OCI-M1 (cell line): ENCODE data around the gene CAPN9.

Experiments
- DNase-seq: peaks from one replicate; lab custom pipeline; 2025; lab: John Stamatoyannopoulos, UW

CAPN9 gene

GRCh38 chr1:230800891-230801840 is 54.0 kb downstream of the CAPN9 start:
- DNase-seq: no peak

DNA sequence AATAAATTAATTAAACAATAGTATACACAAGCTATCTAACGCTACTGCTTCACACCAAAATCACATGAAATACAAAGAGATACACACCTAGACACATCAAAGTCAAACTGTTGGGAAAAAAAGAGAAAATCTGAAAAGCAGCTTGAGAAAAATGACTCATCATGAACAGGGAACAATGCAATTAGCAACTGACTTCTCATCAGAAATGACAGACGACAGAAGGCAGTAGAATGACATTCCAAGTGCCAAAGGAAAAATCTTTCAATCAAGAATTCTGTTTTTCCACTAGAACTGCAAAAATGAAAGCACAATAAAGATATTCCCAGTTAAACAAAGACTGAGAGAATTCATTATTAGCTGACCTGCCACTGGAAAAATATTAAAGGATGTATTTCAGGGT is 57.2 kb downstream of the CAPN9 start:
- DNase-seq: no peak

GRCh38 chr1:230806552-230806951 is 59.4 kb downstream of the CAPN9 start:
- DNase-seq: no peak

DNA sequence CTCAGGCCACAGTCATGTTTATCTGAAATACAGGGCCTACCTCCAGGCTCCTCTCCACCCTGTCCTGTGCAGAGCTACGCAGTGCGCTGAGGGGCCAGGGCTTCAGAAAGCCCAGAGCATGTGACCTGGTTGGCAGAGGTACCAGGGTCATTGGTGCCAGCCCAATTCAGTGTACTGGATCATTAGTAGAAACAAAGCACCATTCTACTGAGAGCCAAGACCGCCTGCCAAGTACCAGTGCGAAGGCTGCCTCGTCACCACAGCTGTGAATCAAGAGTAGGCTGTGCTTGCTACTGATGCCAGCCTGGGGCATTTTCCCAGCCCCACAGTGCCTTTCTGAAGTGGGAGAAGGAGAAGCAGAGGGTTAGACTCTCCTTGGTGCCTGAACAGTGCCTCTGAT is 59.8 kb downstream of the CAPN9 start:
- no peak for DNase-seq

DNA sequence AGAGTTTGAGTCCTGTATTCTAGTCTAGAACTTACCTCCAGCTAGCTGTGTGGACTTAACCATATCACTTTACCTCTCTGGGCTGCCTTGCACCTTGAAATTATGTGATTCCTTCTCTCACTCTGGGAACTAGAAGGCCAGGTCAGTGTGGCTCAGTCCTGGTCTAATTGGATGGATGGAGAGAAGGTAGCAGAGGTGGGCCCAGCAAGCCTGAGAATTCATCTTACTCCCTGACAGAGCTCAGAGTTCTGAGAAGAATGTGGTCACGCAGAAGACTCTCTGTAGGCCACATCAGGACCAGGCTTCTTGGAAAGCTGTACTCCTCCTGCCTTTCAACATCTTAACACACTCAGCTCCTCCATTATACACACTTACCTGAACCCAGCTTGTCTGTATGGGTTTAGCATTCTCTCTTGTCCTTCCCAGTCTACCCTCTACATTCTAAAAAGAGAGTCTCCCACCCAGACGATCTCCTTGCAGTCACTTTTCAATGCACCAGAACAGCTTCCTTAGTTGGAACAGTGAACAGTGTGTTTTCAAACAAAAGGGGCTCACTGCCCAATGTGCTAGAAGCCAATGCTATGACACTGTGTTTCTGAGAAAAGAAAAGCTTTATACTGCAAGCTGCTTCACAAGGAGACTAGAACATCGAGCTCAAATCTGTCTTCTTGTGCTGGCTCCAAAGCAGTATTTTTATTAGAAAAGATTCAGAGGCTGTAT is 60.5 kb downstream of the CAPN9 start:
- DNase-seq: no peak

- no peak for DNase-seq
These were observed 61.2 kb downstream of the CAPN9 start for GRCh38 chr1:230808281-230808872.

DNA sequence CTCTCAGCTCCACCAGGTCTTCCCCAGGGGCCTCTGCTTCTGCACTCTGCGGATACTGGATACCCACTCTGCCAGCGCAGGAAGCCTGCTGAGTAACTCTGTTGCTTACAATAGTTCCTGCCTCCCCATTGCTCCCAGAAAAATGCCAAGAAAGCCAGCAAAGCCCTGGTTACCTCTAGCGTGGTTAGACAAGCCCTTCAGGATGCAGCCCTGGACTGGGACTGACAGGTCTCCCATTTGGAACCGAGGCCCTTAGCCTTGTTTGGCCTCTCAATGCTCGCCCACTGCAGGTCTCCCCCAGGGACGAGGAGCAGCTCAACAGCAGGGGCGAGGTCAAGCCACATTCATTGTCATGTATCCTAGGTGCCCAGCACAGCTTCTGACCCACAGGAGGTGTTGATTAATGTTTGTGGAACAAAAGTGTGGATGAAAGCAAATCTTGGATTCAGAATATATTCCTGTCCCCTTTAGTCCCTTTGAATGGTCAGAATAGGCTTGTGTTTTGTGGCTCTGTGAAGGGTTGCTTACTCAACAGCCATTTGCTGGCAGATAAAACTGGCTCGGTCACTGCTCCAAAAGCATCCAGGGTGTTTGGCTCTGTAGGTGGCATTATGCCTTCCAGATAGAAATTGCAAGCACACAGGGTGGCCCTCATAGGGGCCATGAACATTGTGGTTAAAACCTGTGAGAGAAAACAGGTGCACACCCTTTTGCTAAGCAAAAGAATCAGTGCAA is 62.2 kb downstream of the CAPN9 start:
- no peak for DNase-seq

DNA sequence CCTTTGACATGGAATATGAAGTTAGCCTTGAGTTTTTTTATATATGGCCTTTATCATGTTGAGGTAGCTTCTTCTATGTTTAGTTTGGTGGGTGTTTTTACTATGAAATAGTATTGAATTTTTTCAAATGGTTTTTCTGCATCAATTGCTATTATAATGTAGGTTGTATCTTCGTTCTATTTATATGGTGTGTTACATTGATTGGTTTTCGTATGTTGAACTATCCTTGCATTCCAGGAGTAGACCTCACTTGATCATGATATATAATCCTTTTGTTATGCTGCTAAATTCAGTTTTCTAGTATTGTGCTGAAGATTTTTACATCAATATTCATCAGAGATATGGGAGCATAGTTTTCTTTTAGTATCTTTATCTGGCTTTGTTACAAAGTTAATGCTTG is 65.4 kb downstream of the CAPN9 start:
- no peak for DNase-seq

DNA sequence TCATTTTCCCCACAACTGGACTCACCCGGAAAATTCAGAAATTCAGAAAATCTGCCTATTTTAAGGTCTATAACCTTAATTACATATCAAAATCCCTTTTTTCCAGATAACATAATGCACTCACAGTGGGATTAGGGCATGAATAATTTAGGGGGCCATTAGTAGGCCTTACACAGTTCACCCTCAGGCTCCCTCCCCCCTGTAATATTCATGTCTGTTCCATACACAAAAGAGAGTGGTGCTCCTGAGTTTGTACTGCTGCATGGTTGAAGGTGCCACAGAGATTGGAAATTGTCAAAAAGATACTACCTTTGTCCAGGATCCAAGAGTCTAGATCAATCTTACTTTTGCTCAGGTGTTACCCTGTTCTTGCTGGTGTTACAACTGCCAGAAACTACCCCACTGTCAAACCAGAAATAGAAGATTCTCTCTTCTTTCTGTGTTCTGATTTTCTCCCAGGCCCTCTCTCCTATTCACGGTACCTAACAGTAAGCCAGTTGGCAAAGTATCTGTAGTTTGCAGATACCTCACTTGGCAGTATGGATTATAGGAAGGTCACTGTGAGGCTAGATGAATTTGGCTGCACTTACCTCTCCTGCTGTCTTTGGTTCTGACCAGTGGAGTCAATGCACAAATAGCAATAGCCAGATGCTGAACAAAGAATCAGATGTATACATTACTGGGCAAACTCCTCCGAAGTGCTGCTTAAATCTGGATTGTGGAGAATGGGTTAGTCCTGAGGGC is 67.9 kb downstream of the CAPN9 start:
- DNase-seq: no peak

GRCh38 chr1:230816018-230816417 is 68.8 kb downstream of the CAPN9 start:
- no peak for DNase-seq

DNA sequence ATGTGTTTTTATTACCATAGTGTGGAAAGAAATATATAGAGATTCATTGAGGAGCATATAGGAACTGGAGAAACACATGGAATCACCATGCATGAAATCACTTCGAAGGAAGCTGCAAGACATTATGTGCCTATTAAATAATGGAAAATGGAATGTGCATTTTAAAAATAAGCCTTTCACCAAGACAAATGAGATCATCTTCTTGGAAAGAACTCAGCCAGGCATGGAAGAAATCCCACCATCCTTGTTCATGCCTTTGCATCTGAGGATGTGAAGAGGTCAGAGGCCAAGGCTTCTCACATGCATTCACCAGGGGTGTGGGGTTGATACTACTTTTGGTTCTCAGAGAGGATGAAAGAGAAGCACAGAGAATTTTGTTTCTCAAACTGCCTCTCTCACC is 71.2 kb downstream of the CAPN9 start:
- DNase-seq: no peak

GRCh38 chr1:230818901-230819300 is 71.7 kb downstream of the CAPN9 start:
- DNase-seq: no peak

GRCh38 chr1:230819976-230820375 is 72.8 kb downstream of the CAPN9 start:
- DNase-seq: no peak

DNA sequence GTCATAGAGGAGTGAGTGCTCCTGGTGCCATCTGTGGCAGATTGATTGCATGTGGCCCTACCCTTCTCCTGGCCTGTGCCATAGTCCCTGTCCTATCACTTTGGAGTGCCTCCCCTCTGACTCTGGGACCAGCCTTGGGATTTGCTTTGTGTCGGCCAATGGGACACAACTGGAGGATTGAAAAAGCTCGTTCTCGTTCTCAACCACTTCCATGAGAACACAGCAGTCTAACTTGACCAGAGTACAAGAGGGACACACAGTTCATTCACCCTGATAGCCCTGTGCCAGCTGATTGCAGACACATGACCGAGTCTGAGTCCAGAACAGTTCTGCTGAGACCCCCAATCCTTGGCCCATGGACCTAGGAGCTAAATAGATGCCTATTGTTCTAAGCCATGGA is 73.4 kb downstream of the CAPN9 start:
- DNase-seq: no peak

GRCh38 chr1:230821346-230821745 is 74.2 kb downstream of the CAPN9 start:
- no peak for DNase-seq

GRCh38 chr1:230822092-230822581 is 74.9 kb downstream of the CAPN9 start:
- DNase-seq: no peak

DNA sequence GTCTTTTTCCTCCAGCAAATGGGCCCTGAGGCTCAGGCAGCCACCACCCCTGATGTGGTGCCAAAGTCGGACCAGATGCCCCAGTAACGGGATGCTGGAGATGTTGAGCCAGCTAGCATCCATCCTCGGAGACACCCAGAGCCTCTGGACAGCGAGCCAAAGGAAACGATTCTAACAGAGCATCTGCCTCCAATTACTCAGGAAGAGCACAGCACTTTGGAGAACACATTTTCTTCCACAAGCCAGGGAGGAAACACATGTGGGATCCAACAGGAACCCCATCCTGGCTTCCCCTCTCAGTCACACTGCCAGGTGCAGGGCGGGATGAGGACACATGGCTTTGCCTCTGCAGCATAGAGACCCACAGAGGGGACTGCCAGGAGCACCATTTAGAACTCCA is 76.2 kb downstream of the CAPN9 start:
- DNase-seq: no peak

DNA sequence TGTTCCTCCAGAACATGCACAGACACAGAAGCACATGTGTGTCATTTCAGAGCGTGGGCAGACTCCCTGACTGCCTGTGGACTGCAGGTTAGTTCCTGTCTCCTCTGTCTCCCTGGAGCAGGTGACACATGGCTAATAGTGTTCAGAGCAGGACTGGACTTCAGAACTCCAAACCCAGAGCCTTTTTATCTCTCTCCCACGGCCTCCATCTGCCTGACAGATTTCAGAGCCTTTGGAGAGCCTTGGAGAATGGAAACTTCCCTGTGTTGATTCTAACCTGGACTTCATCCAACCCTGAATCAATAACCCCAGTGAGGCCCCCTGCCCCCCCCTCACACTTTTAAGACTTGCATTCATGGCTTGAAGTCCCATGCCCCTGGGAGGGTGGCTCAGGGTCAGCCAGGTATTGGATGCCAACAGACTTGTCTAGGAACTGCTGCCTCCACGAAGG is 76.8 kb downstream of the CAPN9 start:
- no peak for DNase-seq

GRCh38 chr1:230824551-230824918 is 77.3 kb downstream of the CAPN9 start:
- no peak for DNase-seq

- peak; percentile 70 for DNase-seq
These were observed 77.9 kb downstream of the CAPN9 start for GRCh38 chr1:230824919-230825721.
